Activated T-helper 2 cell treated with anti-CD3 and anti-CD28 coated beads, Interferon-gamma antibody, Interleukin-2, Interleukin-4, amounts not matched to agents 10 μg/mL and 5 μg/mL and 100 μg/mL, durations not matched to agents 14 hours and 24 hours and 36 hours (primary cell): ENCODE measurements around the gene CD164L2. TPM values are rescaled to one million over a fixed set of nuclear protein-coding genes. Genes with fewer than 3 reads are reported as not detected.
"Not testable (repeated sequence)": the region's sequence is repeated elsewhere in the genome, so short reads cannot be mapped to it uniquely, and the experiment has no call there.

Source experiments
- DNase-seq: peaks from one replicate; pipeline ENCODE4 v3.0.0; 2021; ENCODE audit warnings: low spot score
- H3K27ac Mint-ChIP-seq: one replicate; pipeline ENCODE4 v1.8.0; 2021; ENCODE audit warnings: mixed read lengths
- H3K27me3 Mint-ChIP-seq: one replicate; pipeline ENCODE4 v1.8.0; 2021; ENCODE audit warnings: low read depth, mixed read lengths
- H3K36me3 Mint-ChIP-seq: one replicate; pipeline ENCODE4 v1.8.0; 2021; ENCODE audit warnings: low read depth, mixed read lengths
- H3K4me1 Mint-ChIP-seq: one replicate; pipeline ENCODE4 v1.8.0; 2021; ENCODE audit warnings: low read depth, mixed read lengths
- H3K4me3 Mint-ChIP-seq: one replicate; pipeline ENCODE4 v1.8.0; 2021; ENCODE audit warnings: low read depth, mild to moderate bottlenecking, moderate library complexity, mixed read lengths
- H3K9me3 Mint-ChIP-seq: one replicate; pipeline ENCODE4 v1.8.0; 2021; ENCODE audit warnings: mixed read lengths
- intact Hi-C: fragments of 100-400 bp; cut with micrococcal nuclease; formaldehyde crosslinking; loops from one replicate; pipeline ENCODE4 v1.15.1; 2023
- total RNA-seq: library from RNA; stranded (reverse); gene quantifications from 2 replicates; pipeline ENCODE4 v1.2.3, GENCODE V29; 2022

The CD164L2 gene
- total RNA-seq, 1 donor from 2014 or later: not detected

GRCh38 chr1:27416387-27417111 is 33.4 kb upstream of the CD164L2 start:
- peak overlapping the region; percentile 55 for H3K27ac Mint-ChIP-seq
- H3K4me3 Mint-ChIP-seq: no peak overlapping the region
- peaks cover 37% of the 10 kb centered on the region for H3K4me1 Mint-ChIP-seq
- no peaks in the 10 kb centered on the region for H3K27me3 Mint-ChIP-seq
- intact Hi-C loops: loop anchor here (1.0 kb wide), 2 partner anchors 107 to 190 kb away; no protein-coding TSS in a partner anchor
- H3K9me3 Mint-ChIP-seq: no peaks in the 10 kb centered on the region
- peaks cover 76% of the 10 kb centered on the region for H3K36me3 Mint-ChIP-seq
- DNase-seq: peak; percentile 53

- no peaks in the 10 kb centered on the region for H3K9me3 Mint-ChIP-seq
- H3K27me3 Mint-ChIP-seq: no peaks in the 10 kb centered on the region
- no peak for DNase-seq
- intact Hi-C loops: no loop called here
- no peak overlapping the region for H3K27ac Mint-ChIP-seq
- peaks cover 29% of the 10 kb centered on the region for H3K4me1 Mint-ChIP-seq
- no peak overlapping the region for H3K4me3 Mint-ChIP-seq
- H3K36me3 Mint-ChIP-seq: peaks cover 87% of the 10 kb centered on the region
These were observed 31.0 kb upstream of the CD164L2 start for GRCh38 chr1:27414091-27414490.

GRCh38 chr1:27413004-27413403 is 29.9 kb upstream of the CD164L2 start:
- H3K4me1 Mint-ChIP-seq: peaks cover 18% of the 10 kb centered on the region
- intact Hi-C loops: no loop called here
- no peaks in the 10 kb centered on the region for H3K9me3 Mint-ChIP-seq
- no peak overlapping the region for H3K4me3 Mint-ChIP-seq
- H3K36me3 Mint-ChIP-seq: peaks cover 85% of the 10 kb centered on the region
- H3K27me3 Mint-ChIP-seq: no peaks in the 10 kb centered on the region
- DNase-seq: no peak
- no peak overlapping the region for H3K27ac Mint-ChIP-seq

GRCh38 chr1:27412502-27412901 is 29.4 kb upstream of the CD164L2 start:
- peaks cover 17% of the 10 kb centered on the region for H3K4me1 Mint-ChIP-seq

GRCh38 chr1:27410709-27411108 is 27.6 kb upstream of the CD164L2 start:
- H3K27ac Mint-ChIP-seq: peak overlapping the region; percentile 5

More at GRCh38 chr1:27412502-27412901, 29.4 kb upstream of the CD164L2 start:
- H3K36me3 Mint-ChIP-seq: peaks cover 84% of the 10 kb centered on the region
- H3K27ac Mint-ChIP-seq: no peak overlapping the region
- no peak overlapping the region for H3K4me3 Mint-ChIP-seq
- no peaks in the 10 kb centered on the region for H3K9me3 Mint-ChIP-seq
- no peaks in the 10 kb centered on the region for H3K27me3 Mint-ChIP-seq
- no peak for DNase-seq
- intact Hi-C loops: no loop called here

GRCh38 chr1:27409669-27410068 is 26.5 kb upstream of the CD164L2 start:
- H3K27me3 Mint-ChIP-seq: no peaks in the 10 kb centered on the region
- intact Hi-C loops: no loop called here
- H3K4me3 Mint-ChIP-seq: no peak overlapping the region
- H3K27ac Mint-ChIP-seq: no peak overlapping the region
- H3K9me3 Mint-ChIP-seq: no peaks in the 10 kb centered on the region
- H3K36me3 Mint-ChIP-seq: peaks cover 63% of the 10 kb centered on the region
- no peak for DNase-seq
- H3K4me1 Mint-ChIP-seq: peaks cover 2% of the 10 kb centered on the region

More at GRCh38 chr1:27410709-27411108, 27.6 kb upstream of the CD164L2 start:
- intact Hi-C loops: no loop called here
- Mint-ChIP-seq H3K4me1 (peaks cover 2% of the 10 kb centered on the region), H3K27me3 (no peaks in the 10 kb centered on the region), H3K4me3 (no peak overlapping the region), H3K36me3 (peaks cover 73% of the 10 kb centered on the region), H3K9me3 (no peaks in the 10 kb centered on the region)
- DNase-seq: no peak

- Mint-ChIP-seq H3K27ac (peak overlapping the region; percentile 60), H3K4me1 (peaks cover 9% of the 10 kb centered on the region), H3K36me3 (peaks cover 52% of the 10 kb centered on the region)
These were observed 25.0 kb upstream of the CD164L2 start for GRCh38 chr1:27408151-27408550.

GRCh38 chr1:27406791-27407190 is 23.7 kb upstream of the CD164L2 start:
- H3K4me3 Mint-ChIP-seq, intact Hi-C loops, H3K27me3 Mint-ChIP-seq, H3K9me3 Mint-ChIP-seq, DNase-seq, H3K27ac Mint-ChIP-seq, H3K4me1 Mint-ChIP-seq: not testable (repeated sequence)
- H3K36me3 Mint-ChIP-seq: peaks cover 41% of the 10 kb centered on the region

More at GRCh38 chr1:27408151-27408550, 25.0 kb upstream of the CD164L2 start:
- DNase-seq: no peak
- Mint-ChIP-seq H3K27me3 (no peaks in the 10 kb centered on the region), H3K9me3 (no peaks in the 10 kb centered on the region), H3K4me3 (no peak overlapping the region)
- intact Hi-C loops: no loop called here

GRCh38 chr1:27406362-27406680 is 23.2 kb upstream of the CD164L2 start:
- Mint-ChIP-seq H3K36me3 (peaks cover 39% of the 10 kb centered on the region), H3K27me3 (no peaks in the 10 kb centered on the region), H3K4me1 (peaks cover 13% of the 10 kb centered on the region), H3K27ac (no peak overlapping the region), H3K9me3 (no peaks in the 10 kb centered on the region), H3K4me3 (no peak overlapping the region)
- intact Hi-C loops: no loop called here
- DNase-seq: no peak

GRCh38 chr1:27405598-27406361 is 22.6 kb upstream of the CD164L2 start:
- H3K27ac Mint-ChIP-seq, intact Hi-C loops, H3K4me3 Mint-ChIP-seq: not testable (repeated sequence)

GRCh38 chr1:27405074-27405473 is 21.9 kb upstream of the CD164L2 start:
- intact Hi-C loops: no loop called here
- no peak for DNase-seq

More at GRCh38 chr1:27405598-27406361, 22.6 kb upstream of the CD164L2 start:
- not testable (repeated sequence) for H3K9me3 Mint-ChIP-seq, H3K27me3 Mint-ChIP-seq, DNase-seq
- Mint-ChIP-seq H3K36me3 (peaks cover 34% of the 10 kb centered on the region), H3K4me1 (peaks cover 11% of the 10 kb centered on the region)

GRCh38 chr1:27403931-27404330 is 20.8 kb upstream of the CD164L2 start:
- Mint-ChIP-seq H3K4me3 (no peak overlapping the region), H3K9me3 (no peaks in the 10 kb centered on the region), H3K27ac (peak overlapping the region; percentile 73), H3K4me1 (peaks cover 11% of the 10 kb centered on the region), H3K27me3 (no peaks in the 10 kb centered on the region), H3K36me3 (peaks cover 24% of the 10 kb centered on the region)
- intact Hi-C loops: no loop called here
- no peak for DNase-seq

More at GRCh38 chr1:27405074-27405473, 21.9 kb upstream of the CD164L2 start:
- peaks cover 28% of the 10 kb centered on the region for H3K36me3 Mint-ChIP-seq
- H3K27me3 Mint-ChIP-seq: no peaks in the 10 kb centered on the region
- no peak overlapping the region for H3K27ac Mint-ChIP-seq
- no peak overlapping the region for H3K4me3 Mint-ChIP-seq
- H3K9me3 Mint-ChIP-seq: no peaks in the 10 kb centered on the region
- H3K4me1 Mint-ChIP-seq: peaks cover 11% of the 10 kb centered on the region
